H9 (cell line): ENCODE results near the gene DAB1. TPM values are rescaled to one million over a fixed set of nuclear protein-coding genes. Genes with fewer than 3 reads are reported as not detected.

ENCODE experiments used
- DNase-seq: peaks from one replicate; pipeline ENCODE4 v3.0.0-alpha.2; 2017
- H2AFZ ChIP-seq: one replicate; pipeline ENCODE4 v1.6.1; 2013; ENCODE audit warnings: mild to moderate bottlenecking, low read length, control low read depth, moderate library complexity
- H2AK5ac ChIP-seq: 2 replicates; pipeline ENCODE4 v1.6.1; 2013; ENCODE audit warnings: low read length, control low read depth, mixed read lengths; ENCODE audit not compliant: insufficient read length
- H2BK120ac ChIP-seq: one replicate; pipeline ENCODE4 v1.6.1; 2013; ENCODE audit warnings: low read depth, mild to moderate bottlenecking, low read length, control low read depth, inconsistent platforms; ENCODE audit not compliant: poor library complexity, severe bottlenecking
- H2BK12ac ChIP-seq: 2 replicates; pipeline ENCODE4 v1.6.1; 2013; ENCODE audit warnings: low read length, control low read depth, mixed read lengths, low read depth; ENCODE audit not compliant: insufficient read length
- H2BK15ac ChIP-seq: 2 replicates; pipeline ENCODE4 v1.6.1; 2013; ENCODE audit warnings: low read depth, low read length, control low read depth
- H2BK20ac ChIP-seq: one replicate; pipeline ENCODE4 v1.6.1; 2013; ENCODE audit warnings: low read depth, mild to moderate bottlenecking, low read length, control low read depth, inconsistent platforms; ENCODE audit not compliant: poor library complexity, severe bottlenecking
- H2BK5ac ChIP-seq: 2 replicates; pipeline ENCODE4 v1.6.1; 2013; ENCODE audit warnings: low read length, control low read depth, mixed read lengths; ENCODE audit not compliant: insufficient read length
- H3K14ac ChIP-seq: 2 replicates; pipeline ENCODE4 v1.6.1; 2013; ENCODE audit warnings: low read length, control low read depth; ENCODE audit not compliant: insufficient read depth
- H3K18ac ChIP-seq: 2 replicates; pipeline ENCODE4 v1.6.1; 2013; ENCODE audit warnings: low read depth, mild to moderate bottlenecking, mixed read lengths, low read length, control low read depth; ENCODE audit not compliant: insufficient read length
- H3K23ac ChIP-seq: 2 replicates; pipeline ENCODE4 v1.6.1; 2013; ENCODE audit warnings: low read length, control low read depth, mixed read lengths, low read depth; ENCODE audit not compliant: insufficient read length
- H3K23me2 ChIP-seq: 2 replicates; pipeline ENCODE4 v1.6.1; 2013; ENCODE audit warnings: low read depth, mild to moderate bottlenecking, mixed read lengths, low read length, control low read depth; ENCODE audit not compliant: insufficient read length, poor library complexity, severe bottlenecking
- H3K27ac ChIP-seq: 2 replicates; pipeline ENCODE4 v1.5.1; 2013; ENCODE audit warnings: low read length, control low read depth, mixed read lengths, low read depth; ENCODE audit not compliant: insufficient read length
- H3K27me3 ChIP-seq: 2 replicates; pipeline ENCODE4 v1.6.1; 2013; ENCODE audit warnings: low read length, control low read depth, inconsistent platforms; ENCODE audit not compliant: insufficient read depth
- H3K4ac ChIP-seq: 2 replicates; pipeline ENCODE4 v1.6.1; 2013; ENCODE audit warnings: low read depth, mild to moderate bottlenecking, control low read depth, inconsistent platforms, low read length, moderate library complexity
- H3K4me1 ChIP-seq: 2 replicates; pipeline ENCODE4 v1.6.1; 2013; ENCODE audit warnings: low read length, control low read depth, inconsistent platforms; ENCODE audit not compliant: insufficient read depth
- H3K4me2 ChIP-seq: 2 replicates; pipeline ENCODE4 v1.6.1; 2013; ENCODE audit warnings: low read length, control low read depth, mixed read lengths; ENCODE audit not compliant: insufficient read length, insufficient read depth
- H3K56ac ChIP-seq: 2 replicates; pipeline ENCODE4 v1.6.1; 2013; ENCODE audit warnings: low read depth, mild to moderate bottlenecking, mixed read lengths, low read length, control low read depth; ENCODE audit not compliant: insufficient read length
- H3K79me1 ChIP-seq: 2 replicates; pipeline ENCODE4 v1.6.1; 2013; ENCODE audit warnings: low read depth, mild to moderate bottlenecking, moderate library complexity, low read length, control low read depth, inconsistent platforms; ENCODE audit not compliant: insufficient read depth, poor library complexity, severe bottlenecking
- H3K79me2 ChIP-seq: 2 replicates; pipeline ENCODE4 v1.6.1; 2013; ENCODE audit warnings: low read length, control low read depth, inconsistent platforms; ENCODE audit not compliant: insufficient read depth
- H3K9ac ChIP-seq: 2 replicates; pipeline ENCODE4 v1.6.1; 2013; ENCODE audit warnings: low read length, control low read depth, mixed read lengths; ENCODE audit not compliant: insufficient read length; ENCODE audit errors: extremely low read depth
- H3K9me3 ChIP-seq: one replicate; pipeline ENCODE4 v1.6.1; 2013; ENCODE audit warnings: low read depth, low read length, inconsistent platforms; ENCODE audit not compliant: control insufficient read depth
- H3T11ph ChIP-seq: one replicate; pipeline ENCODE4 v1.6.1; 2013; ENCODE audit warnings: mild to moderate bottlenecking, low read length, control low read depth, inconsistent platforms
- H4K20me1 ChIP-seq: one replicate; pipeline ENCODE4 v1.6.1; 2013; ENCODE audit not compliant: control insufficient read depth, insufficient read length, insufficient read depth
- H4K5ac ChIP-seq: 2 replicates; pipeline ENCODE4 v1.6.1; 2013; ENCODE audit warnings: low read depth, mild to moderate bottlenecking, mixed read lengths, low read length, control low read depth; ENCODE audit not compliant: insufficient read length
- H4K8ac ChIP-seq: replicated peaks from 2 replicates; pipeline ENCODE4 v1.6.1; 2013; ENCODE audit warnings: low read length, control low read depth, mixed read lengths, low read depth; ENCODE audit not compliant: insufficient read length
- H4K91ac ChIP-seq: 2 replicates; pipeline ENCODE4 v1.6.1; 2013; ENCODE audit warnings: low read depth, mild to moderate bottlenecking, moderate library complexity, mixed read lengths, low read length, control low read depth; ENCODE audit not compliant: insufficient read length
- H3K27ac Mint-ChIP-seq, 3 experiments: 2 replicates in 2 of 3; 3 replicates in 1 of 3; pipeline ENCODE4 v1.8.0; 2020 to 2021; ENCODE audit warnings: mixed read lengths in 3 of 3, mild to moderate bottlenecking in 1 of 3, moderate library complexity in 1 of 3
- H3K27me3 Mint-ChIP-seq: 2 replicates; pipeline ENCODE4 v1.8.0; 2021; ENCODE audit warnings: low read depth, mild to moderate bottlenecking, moderate library complexity, mixed read lengths
- H3K36me3 Mint-ChIP-seq, 3 experiments: 2 replicates in 2 of 3; 3 replicates in 1 of 3; pipeline ENCODE4 v1.8.0; 2020 to 2021; ENCODE audit warnings: low read depth in 3 of 3, mixed read lengths in 3 of 3; ENCODE audit not compliant: insufficient read depth in 1 of 3
- H3K4me1 Mint-ChIP-seq, 2 experiments: 2 replicates each; pipeline ENCODE4 v1.8.0; 2020; ENCODE audit warnings: mixed read lengths in 2 of 2
- H3K4me3 Mint-ChIP-seq, 2 experiments: 2 replicates in 1 of 2; 3 replicates in 1 of 2; pipeline ENCODE4 v1.8.0; 2020 to 2021; ENCODE audit warnings: mild to moderate bottlenecking in 2 of 2, mixed read lengths in 2 of 2, moderate library complexity in 1 of 2
- H3K9me3 Mint-ChIP-seq, 2 experiments: 2 replicates in 1 of 2; 3 replicates in 1 of 2; pipeline ENCODE4 v1.8.0; 2020; ENCODE audit warnings: mild to moderate bottlenecking in 2 of 2, mixed read lengths in 2 of 2, moderate library complexity in 1 of 2
- CTCF ChIP-seq: fragments of 200-600 bp; sonication (generic); conservative IDR thresholded peaks from 3 replicates; pipeline ENCODE4 v1.8.0; 2021; ENCODE audit warnings: antibody characterized with exemption, mild to moderate bottlenecking
- WGBS: extraction: QIAGEN DNeasy Blood & Tissue Kit; methylation state at CpG from one replicate; pipeline ENCODE4 v1.1.7; 2013; ENCODE audit warnings: missing lambda C conversion rate, low lambda C conversion rate, mixed read lengths; ENCODE audit not compliant: insufficient read length; ENCODE audit errors: extremely low coverage; 5-methylcytosine and 5-hydroxymethylcytosine counted together
- total RNA-seq: library from RNA; stranded (reverse); gene quantifications from 2 replicates; pipeline ENCODE4 v1.2.1, GENCODE V29; 2021

The DAB1 gene
- total RNA-seq, 1 experiment from 2014 or later, result 9.3 TPM

- Histone ChIP-seq H2AK5ac (no peak overlapping the region), H3K4me1 (peaks cover 7% of the 10 kb centered on the region; the same call in 1 of the 2 replicates), H3K9me3 (no peaks in the 10 kb centered on the region), H2BK120ac (no peak overlapping the region), H3K23ac (no peak overlapping the region), H2BK5ac (no peak overlapping the region), H4K8ac (no peak overlapping the region), H2BK15ac (no peak overlapping the region), H3K4ac (no peak overlapping the region), H2AFZ (no peak overlapping the region), H3K4me2 (no peak overlapping the region), H3T11ph (no peak overlapping the region), H3K56ac (no peak overlapping the region), H3K27me3 (no peaks in the 10 kb centered on the region), H2BK12ac (no peak overlapping the region), H3K18ac (no peak overlapping the region), H3K9ac (no peak overlapping the region), H3K79me2 (peaks cover 6% of the 10 kb centered on the region), H4K5ac (no peak overlapping the region), H3K23me2 (no peaks in the 10 kb centered on the region), H4K91ac (no peak overlapping the region), H3K79me1 (no peaks in the 10 kb centered on the region), H4K20me1 (no peaks in the 10 kb centered on the region), H3K27ac (no peak overlapping the region), H2BK20ac (no peak overlapping the region), H3K14ac (no peak overlapping the region)
- Mint-ChIP-seq H3K9me3 (no peaks in the 10 kb centered on the region), H3K36me3 (no peaks in the 10 kb centered on the region), H3K27me3 (no peaks in the 10 kb centered on the region), H3K4me1 (peaks cover 24 to 28% of the 10 kb centered on the region in 2 experiments), H3K4me3 (no peak overlapping the region), H3K27ac (no peak overlapping the region)
- DNase-seq, result no peak
- no peak for TF ChIP-seq CTCF
- no CpG with 5 or more reads among the region's 3 CpGs for WGBS
These were observed 19.0 kb downstream of the DAB1 start for GRCh38 chr1:57404884-57405283.
